DMS114 treated with DMSO at 0.1 percent for 48 hours (cell line): Measurements from ENCODE around the gene CAPG.
"Not testable (repeated sequence)": the region's sequence is repeated elsewhere in the genome, so short reads cannot be mapped to it uniquely, and the experiment has no call there.

ENCODE experiments used
- DNase-seq: peaks from one replicate; lab custom pipeline; 2025; ENCODE audit not compliant: unreplicated experiment; lab: John Stamatoyannopoulos, UW

The CAPG gene

DNA sequence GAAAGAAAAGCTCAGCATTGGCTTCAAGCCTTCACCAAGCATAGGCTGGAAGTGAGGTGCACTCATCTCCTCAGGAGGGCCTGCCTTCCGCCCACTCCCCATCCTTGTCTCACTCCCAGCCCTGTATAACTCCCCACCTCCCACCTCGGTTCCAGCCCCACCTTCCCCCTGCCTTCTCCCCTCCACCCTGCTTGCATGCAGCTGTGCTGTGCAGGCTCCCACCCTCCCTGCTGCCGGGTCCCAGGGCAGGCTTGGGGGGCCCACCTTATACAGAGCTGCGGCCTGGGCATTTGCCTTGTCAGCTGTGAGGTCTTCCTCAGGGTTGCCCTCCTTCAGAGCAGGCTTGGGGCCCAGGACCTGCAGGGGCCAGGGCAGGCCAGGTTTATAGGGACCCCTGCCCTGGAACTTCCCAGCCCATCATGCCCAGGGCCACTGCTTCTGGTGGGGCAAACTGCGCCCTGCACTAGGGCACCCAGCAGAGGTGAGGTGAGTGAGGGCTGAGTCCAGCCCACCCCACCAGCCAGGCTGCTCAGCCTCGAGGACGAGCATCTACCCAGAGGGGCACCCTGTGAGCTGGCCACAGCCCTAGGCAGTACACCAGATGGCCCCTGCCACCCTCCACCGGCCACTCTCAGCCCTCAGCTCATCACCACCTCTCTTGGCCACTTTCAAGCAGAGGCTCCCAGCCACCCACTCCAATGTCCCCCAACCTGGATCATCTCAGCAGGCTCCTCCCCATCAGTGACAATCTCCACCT, 11.6 kb downstream of the CAPG start:
- no peak for DNase-seq

DNA sequence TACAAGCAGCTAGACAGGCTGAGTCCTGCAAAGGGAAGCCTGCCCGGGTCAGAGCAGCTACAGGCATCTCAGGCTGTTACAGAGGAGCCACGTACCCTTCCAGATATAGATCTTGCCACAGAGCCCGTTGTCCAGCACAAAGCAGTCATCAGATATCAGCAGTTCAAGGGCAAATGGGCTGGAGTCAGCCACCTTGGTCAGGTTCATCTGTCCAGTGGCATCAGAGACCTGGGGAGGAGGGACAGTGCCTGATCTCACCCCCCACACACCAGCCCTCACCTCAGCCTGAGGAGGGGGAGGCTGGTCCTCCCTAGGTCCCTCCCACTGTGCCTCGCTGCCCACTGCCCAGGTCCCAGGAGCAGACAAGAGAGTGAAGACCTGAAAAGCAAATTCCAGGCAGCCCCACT, 12.2 kb downstream of the CAPG start:
- no peak for DNase-seq

DNA sequence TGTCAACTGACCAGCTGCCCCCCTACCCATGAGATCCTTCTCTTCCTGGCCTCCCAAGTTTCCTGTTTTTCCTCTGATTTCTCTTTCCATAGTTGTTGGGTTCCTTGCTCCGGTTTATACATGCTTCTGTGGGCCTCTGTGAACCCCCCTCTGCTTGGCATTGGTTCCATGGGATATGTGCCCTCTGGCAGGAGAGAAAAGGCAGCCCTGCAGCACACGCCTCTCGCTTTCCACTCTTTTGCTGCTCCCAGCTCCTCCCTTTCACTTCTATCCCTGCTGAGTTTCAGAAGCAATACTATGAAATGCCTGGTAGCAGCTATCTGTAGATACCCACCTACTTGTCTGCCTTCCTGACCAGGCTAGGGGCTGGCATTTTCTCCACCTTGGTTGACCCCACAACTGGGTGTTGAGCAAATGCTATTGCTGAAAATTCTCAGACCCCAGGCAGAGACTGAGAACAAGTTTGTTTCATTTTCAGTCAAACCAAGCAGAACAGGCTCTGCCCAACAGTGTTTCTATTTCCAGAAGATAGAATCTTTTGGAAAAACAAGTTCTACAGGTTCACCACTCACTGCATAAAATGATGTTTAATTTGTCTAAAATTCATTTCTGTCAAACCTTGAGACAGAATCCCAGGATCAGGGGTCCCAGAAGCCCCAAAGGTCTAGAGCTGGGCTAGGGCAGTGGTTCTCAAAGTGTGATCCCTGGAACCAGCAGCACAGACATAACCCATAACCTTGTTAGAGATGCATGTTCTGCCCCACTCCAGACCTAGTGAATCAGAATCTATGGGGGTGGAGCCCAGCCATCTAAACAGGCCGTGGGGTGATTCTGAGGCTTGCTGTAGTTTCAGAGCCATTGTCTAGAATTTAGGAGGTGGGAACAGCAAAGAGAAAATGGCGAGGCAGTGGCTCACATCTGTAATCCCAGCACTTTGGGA, 13.4 kb downstream of the CAPG start:
- DNase-seq = no peak

DNA sequence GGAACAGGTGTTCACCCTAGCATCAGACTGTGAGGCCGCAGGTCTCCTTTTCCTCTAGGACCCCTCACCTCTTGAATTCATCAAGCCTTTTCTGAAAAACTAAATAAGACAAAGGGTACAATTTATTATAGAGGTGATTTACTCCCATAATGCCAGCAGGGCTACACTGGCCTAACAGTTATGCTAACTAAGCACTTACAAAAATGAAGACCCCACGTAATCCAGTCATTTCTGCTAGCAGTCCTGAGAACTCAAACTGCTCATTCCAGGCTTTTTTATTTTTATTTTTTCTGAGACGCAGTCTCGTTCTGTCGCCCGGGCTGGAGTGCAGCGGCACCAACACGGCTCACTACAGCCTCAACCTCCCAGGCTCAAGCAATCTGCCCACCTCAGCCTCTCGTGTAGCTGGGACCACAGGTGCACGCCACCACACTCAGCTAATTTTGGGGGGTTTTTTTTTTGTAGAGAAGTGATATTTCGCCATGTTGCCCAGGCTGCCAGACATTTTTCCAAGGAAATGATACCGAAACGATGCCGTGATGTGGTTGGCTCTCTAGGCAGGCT, 14.2 kb downstream of the CAPG start:
- DNase-seq = no peak

DNA sequence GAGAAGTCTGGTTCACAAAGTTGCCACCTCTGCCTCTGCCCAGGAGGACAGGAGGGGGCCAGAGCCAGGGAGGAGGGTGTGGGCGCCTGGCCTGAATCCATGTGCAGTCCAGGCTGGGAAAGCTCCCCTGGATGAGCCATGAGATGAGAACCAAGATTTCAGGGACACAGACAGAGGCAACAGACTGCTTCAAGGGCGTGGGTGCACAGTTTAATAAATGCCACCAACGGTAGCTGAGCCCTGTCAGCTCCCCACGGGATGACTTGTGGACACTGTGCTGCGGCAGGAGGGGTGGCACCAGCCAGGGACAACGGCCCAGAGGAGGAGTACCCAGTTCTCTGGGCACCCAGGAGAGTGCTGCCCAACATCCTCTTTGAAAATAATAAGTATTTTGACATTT, 15.2 kb downstream of the CAPG start:
- no peak for DNase-seq

DNA sequence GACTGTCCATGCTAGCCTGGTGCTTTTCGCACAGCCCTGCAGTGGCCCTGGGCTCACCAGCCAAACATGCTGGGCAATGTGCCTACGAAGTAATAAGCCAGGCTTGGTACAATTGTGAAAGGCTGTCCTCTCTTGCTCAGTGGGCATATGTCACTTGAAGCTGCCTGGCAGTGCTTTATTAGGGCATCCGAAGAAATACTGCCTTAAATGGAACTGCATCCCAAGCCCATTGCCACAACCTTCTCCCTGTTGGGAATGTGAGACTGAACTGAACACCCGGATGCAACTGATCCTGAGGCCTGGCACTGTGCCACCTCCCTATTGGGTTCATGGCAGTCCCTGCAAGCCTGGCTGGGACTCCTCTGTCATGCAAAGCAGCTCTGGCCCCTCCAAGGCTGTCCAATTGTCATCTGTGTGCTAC, 15.9 kb downstream of the CAPG start:
- no peak for DNase-seq

DNA sequence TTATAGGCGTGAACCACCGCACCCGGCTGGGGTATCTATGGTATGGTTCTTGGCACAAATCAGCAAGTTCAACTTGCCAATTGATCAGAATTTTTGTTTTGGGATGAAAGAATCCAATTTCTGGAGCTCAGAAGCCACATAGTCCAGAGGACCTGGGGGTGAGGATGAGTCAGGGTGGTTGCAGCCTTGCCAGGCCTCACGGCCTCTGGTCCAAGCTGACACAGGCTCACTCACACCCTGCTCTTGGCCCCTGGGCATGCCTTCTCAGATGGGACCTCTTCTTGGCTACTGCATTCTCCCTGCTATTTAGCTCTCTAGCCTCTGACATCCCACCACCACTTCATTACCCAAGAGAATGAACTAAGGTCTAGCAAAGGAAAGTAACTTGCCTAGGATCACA, 16.3 kb downstream of the CAPG start:
- no peak for DNase-seq

DNA sequence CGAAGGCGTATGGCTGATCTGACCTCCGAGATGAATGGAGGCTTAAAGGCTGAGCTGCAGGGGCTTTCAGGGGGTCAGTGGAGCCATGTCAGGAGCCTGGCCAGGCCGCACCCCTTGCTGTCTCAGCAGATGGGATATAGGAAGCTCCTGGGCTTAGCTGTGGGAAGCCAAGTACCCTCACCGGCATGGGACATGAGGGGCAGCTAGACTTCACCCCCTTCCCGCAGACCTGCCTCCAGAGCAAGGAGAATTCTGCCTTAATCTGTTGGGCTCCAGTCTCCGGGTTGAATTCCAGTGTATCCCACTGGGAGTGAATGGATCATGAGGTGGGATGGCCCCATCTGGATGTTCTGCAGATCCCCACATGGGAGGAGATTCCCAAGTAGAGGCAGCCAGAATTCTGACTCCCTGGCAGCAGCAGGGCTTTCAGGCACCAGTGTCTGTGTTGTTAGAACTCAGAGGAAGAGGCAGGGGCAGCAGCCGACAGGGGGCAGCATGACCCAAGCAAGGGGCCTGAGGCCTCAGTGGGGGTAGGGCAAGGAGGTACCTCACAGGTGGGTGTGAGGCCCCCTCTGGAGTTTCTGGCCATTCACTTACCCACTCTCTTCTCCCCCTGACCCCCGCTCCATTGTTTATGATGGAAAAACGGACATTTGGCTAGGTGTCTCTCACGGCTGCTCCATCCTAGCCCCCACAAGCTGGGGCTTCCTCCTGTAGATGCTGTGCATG, 19.1 kb downstream of the CAPG start:
- peak; percentile 20 for DNase-seq

DNA sequence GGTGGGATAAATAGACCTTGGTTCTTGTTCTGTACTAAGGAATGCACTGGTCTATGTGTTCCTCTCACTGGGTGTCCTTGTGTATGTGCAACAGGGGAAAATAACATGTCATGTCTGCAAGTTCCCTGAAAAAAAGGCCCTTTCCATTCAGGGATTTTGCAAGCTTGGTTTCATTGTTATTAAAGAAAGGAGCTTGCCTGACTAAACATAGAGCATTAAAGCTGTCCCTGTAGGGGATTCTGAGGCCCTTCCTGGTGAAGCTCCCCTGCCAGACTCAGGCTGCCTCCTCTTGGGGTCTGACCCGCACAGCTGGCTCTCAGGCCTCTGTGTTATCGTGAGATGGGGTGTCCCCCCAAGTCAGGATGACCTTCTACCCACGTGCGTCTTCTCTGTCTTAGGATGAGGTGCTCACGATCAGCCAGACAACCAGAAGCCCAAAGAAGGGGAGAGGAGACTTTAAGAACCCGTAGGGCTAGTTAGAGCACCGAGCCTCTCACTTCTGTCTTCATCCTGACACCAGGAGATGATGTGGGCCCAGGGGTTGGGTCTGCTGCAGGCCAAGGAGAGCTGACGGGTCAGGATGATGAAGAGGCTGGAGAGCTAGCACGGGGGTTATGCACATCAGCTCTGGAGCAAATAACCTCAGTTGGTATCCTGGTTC, 21.2 kb downstream of the CAPG start:
- no peak for DNase-seq

DNA sequence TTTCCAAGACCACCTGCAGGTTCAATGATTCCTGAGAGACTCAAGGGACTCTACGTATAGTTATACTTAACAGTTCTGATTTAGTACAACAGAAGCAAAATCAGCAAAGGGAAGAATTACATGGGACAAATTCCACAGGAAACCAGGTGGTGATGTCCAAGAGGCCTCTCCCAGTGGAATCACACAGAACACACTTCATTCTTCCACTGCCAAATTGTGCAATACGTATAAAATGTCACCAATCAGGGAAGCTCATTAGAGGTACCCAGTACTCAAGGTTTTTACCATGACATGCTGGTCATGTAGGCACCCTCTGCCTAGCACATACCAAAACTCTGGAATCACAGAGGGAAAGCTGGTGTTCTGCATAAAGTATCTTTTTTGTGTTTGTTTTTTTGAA, 22.4 kb downstream of the CAPG start:
- no peak for DNase-seq

DNA sequence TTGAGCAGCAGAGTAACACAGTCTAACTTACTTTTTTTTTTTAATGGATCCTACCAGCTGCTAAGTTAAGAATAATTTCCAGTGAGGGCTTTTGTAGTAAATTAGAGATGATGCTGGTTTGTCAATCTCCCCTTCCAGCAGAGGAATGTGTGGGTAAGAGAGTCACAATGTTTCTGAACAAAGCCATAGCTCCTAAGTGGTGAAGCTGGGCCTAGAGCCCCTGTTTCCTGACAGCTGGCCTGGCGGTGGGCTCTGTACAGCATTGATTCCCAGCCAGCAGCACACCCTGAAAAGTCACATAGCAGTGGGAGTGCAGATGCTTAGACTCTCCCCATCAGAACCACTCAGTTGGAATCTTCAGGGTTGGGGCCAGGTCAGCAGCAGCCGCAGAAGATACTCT, 24.4 kb downstream of the CAPG start:
- no peak for DNase-seq

DNA sequence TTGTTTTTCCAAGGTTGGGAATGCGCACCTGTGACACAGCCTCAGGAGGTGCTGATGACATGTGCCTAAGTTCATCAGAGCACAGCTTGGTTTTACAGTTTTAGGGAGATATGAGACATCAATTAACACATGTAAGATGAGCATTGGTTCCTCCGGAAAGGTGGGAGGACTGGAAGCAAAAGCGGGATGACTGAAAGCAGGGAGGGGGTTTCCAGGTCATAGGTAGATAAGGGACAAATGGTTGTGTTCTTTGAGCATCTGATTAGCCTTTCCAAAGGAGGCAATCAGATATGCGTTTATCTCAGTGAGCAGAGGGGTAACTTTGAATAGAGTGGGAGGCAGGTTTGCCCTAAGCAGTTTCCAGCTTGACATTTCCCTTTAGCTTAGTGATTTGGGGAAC, 26.3 kb downstream of the CAPG start:
- no peak for DNase-seq

DNA sequence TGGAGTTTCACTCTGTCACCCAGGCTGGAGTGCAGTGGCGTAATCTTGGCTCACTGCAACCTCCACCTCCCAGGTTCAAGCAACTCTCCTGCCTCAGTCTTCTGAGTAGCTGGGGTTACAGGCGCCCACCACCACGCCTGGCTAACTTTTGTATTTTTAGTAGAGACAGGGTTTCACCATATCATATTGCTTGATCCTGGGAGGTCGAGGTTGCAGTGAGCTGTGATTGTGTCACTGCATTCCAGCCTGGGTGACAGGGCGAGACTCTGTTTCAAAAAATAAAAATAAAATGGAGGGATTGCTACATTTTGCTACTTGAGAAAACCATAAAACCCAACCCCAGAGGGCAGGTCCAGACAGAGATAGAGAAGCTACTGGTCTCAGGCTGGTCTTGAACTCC, 27.0 kb downstream of the CAPG start:
- not testable (repeated sequence) for DNase-seq

DNA sequence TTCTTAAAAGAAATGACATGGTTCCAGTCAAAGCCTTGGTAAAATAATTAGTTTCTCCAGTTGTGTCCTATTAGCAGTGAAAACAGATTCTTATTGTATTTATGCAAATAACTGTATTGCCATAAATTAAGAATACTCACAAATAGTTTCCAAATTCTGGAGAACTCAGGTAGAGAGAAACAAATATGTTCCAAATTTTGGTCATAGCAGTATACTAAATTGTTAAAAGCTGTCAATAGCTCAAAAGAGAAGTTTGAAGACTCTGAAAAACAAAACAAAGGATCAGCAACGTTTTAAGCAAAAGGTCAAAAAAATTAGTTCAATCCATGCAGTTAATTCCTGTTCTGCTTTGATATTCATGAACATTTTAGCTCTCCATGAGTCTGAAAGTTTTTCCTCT, 30.1 kb downstream of the CAPG start:
- no peak for DNase-seq

DNA sequence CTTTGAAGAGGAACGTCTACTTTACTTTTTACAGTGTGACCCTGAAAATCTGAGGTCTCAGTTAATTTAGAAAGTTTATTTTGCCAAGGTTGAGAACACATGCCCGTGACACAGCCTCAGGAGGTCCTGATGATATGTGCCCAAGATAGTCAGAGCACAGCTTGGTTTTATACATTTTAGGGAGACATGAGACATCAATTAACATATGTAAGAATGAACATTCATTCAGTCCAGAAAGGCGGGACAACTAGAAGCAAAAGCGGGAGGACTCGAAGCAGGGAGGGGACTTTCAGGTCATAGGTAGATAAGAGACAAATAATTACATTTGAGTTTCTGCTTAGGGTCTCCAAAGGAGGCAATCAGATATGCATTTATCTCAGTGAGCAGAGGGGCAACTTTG, 31.9 kb downstream of the CAPG start:
- DNase-seq = no peak

DNA sequence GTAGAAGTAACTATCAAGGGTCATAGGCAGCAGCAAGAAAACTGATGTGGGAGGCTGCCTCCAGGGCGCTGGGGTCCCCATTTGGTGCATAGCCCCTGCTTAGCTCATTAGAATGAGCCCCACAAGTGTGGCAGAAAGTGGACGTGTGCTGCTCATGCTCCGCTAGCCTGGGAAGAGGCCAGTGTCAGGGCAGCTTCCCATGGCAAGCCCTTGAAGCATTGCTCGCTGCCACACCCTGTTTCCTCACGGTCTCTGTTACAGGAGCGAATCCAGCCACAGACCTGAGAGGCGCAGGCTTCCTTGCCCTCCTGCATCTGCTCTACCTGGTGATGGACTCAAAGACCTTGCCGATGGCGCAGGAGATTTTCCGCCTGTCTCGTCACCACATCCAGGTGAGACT, 33.1 kb downstream of the CAPG start:
- DNase-seq = no peak

DNA sequence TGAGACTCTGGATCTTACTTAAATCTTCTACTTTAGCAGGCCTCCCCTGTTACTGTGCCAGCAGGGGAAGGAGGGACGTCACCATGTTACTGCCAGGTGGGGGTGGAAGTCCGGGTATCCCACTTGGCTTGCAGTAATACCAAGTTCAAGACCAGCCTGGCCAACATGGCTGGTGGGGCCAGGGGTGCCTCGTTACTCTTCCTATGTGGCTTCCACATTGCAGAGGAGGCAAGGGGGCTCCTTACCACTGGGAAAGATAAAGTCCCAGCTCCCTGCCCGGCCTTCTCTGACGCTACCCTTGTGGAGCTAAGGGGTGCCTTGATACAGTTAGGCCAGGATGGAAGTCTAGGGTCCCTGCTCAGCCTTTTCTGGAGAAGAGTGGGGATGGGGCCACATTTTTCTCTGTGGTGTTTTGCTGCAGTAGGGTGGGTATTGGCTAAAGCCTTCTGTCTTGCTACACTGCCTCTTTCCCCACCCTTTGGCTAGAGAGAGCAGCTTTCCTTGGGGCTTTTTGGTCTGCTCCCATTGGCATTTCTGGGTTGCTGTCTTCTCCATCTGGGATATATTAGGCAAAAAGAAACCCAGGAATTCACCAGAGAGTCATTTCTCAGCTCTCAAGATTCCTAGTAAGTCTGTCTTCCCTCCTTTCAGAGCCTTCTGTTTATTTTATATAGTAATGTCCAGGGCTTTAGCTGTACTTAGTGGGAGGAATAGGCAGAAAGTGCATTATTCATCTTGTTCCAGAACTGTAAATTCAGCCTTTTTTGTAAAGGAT, 33.7 kb downstream of the CAPG start:
- DNase-seq = no peak

DNA sequence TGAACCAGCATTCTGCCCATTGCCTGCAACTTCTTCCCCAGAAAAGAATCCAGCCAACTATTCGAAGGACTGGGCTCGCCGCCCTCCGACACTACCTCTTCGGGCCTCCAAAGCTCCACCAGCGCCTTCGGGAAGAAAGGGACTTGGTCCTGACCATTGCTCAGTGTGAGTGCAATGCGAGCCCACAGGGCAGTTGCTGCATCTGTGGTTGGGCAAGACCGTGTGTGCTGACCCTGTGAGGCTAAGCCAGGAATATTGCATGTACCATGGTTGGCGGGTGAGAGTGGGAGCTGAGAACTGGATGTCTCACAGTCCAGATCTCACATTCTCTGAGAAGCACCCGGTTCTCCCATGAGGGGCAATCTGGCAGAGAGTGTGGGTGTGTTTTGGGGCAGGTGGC, 39.1 kb downstream of the CAPG start:
- no peak for DNase-seq

DNA sequence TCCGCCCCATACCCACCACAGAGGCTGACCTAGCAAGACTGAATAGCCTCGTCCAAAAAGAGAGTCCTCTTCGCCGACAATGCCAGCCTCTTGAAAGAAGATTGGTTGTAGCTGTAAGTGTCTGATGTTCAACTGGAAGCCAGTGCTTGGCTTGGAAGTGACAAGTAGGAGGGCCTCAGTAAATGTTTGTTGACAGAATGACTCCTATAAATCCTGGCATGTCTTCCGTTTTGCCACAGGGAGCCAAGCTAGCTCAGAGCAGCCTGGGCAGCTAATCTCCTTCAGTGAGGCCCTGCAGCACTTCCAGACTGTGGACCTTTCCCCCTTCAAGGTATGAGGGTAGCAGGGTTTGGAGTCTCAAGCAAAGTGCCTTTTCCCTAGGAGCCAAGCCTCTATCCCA, 40.7 kb downstream of the CAPG start:
- DNase-seq = no peak

DNA sequence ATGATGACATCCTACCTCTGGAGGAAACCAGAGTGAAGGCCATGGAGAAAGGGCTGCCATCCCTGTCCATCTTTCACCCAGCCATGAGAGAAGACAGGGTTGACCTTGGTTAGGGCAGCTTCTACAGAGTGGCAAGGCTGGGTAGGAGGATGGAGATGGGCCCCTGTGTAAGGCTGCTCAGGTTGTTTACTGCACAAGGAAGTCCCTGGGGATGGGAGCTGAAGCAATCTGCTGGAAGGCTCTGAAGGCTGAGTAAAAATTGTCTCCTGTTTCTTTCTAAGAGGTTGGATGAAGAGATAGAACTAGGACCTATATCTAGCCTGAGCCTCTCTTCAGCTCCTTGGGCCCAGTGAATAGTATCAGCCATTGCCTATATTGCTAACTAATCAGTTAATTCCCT, 41.2 kb downstream of the CAPG start:
- DNase-seq = no peak
